Ovary (tissue), 3 donors: Measurements from ENCODE around the gene GON7.

Experiments
- POLR2A ChIP-seq: fragments of 450-650 bp; IDR thresholded peaks from one replicate; pipeline ENCODE4 v1.6.1; 2017; ENCODE audit warnings: antibody characterized with exemption, mild to moderate bottlenecking, moderate library complexity
- TF ChIP-seq, protein P1 (sequence below), 3 donors: fragments of 450-650 bp in 2 of 3; fragments of 200-600 bp in 1 of 3; IDR thresholded peaks; one replicate each; pipeline versions ENCODE4 v1.5.1 to v1.8.0; 2016 to 2022; ENCODE audit warnings: antibody characterized with exemption in 3 of 3, mild to moderate bottlenecking in 1 of 3
- donor health status: DM: no; HTN: no; CAD: no.

DNA sequence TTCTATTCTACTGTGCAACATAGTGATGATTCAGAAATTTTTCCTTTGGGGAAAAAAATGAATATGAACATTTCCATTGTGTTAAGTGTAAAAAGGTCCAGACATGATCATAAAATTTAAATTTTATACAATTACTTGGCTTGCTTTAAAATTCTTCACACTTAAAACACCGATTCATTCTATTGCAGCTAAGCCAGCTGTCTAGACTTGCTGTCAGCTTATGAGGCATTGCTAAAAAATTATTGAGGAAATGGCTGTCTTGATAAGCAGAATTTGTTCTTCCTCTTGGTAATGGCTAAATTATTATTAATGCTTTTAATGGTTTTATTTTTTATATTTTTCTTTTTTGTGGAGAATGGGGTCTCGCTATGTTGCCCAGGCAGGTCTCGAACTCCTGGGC, 19.9 kb downstream of the GON7 start:
- TF ChIP-seq, protein P1, sequence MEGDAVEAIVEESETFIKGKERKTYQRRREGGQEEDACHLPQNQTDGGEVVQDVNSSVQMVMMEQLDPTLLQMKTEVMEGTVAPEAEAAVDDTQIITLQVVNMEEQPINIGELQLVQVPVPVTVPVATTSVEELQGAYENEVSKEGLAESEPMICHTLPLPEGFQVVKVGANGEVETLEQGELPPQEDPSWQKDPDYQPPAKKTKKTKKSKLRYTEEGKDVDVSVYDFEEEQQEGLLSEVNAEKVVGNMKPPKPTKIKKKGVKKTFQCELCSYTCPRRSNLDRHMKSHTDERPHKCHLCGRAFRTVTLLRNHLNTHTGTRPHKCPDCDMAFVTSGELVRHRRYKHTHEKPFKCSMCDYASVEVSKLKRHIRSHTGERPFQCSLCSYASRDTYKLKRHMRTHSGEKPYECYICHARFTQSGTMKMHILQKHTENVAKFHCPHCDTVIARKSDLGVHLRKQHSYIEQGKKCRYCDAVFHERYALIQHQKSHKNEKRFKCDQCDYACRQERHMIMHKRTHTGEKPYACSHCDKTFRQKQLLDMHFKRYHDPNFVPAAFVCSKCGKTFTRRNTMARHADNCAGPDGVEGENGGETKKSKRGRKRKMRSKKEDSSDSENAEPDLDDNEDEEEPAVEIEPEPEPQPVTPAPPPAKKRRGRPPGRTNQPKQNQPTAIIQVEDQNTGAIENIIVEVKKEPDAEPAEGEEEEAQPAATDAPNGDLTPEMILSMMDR (IDR thresholded peaks at IDR 0.05) = no peak
- TF ChIP-seq POLR2A = no peak
